ENCODE results near the gene PARD6A. TPM values are rescaled to one million over a fixed set of nuclear protein-coding genes. Genes with fewer than 3 reads are reported as not detected.
A peak's percentile ranks its signal among the peaks of the same experiment; 100 is the strongest.

Gene PARD6A
- total RNA-seq (1 to 10 TPM; 7.2 to 8.3 TPM), polyA plus RNA-seq (ENCODE audit: insufficient read length in 2 of 2) (10 to 100 TPM; 20.5 to 20.9 TPM)
- long read RNA-seq, donor 1, transcript PARD6A-202 (3 exons, 1,260 nt), result major isoform, 12 of 22 reads
- long read RNA-seq, donor 1, partial matches to known transcripts, result 8 of 22 reads
- long read RNA-seq, donor 1, other reads (novel, unspliced or antisense), result 0 of 22 reads
- long read RNA-seq, donor 2, transcript PARD6A-202 (3 exons, 1,260 nt), result major isoform, 8 of 9 reads
- long read RNA-seq, donor 2, partial matches to known transcripts, result 0 of 9 reads
- long read RNA-seq, donor 2, other reads (novel, unspliced or antisense), result 0 of 9 reads
- long read RNA-seq, donor 3, partial matches to known transcripts, result 0 of 1 reads
- long read RNA-seq, donor 3, other reads (novel, unspliced or antisense), result 0 of 1 reads
- long read RNA-seq, donor 4, partial matches to known transcripts, result 0 of 3 reads
- long read RNA-seq, donor 4, other reads (novel, unspliced or antisense), result 0 of 3 reads

- 0% methylated on average over 48 of the region's 48 CpGs for WGBS (ENCODE audit: insufficient coverage)
- Histone ChIP-seq H3K36me3 (ENCODE audit: control insufficient read depth, insufficient read depth, low read length) (peaks cover 72% of the 10 kb centered on the region), H3K27ac (ENCODE audit: low read depth, low read length) (peak within 1 kb of the TSS; percentile 97), H3K4me3 (ENCODE audit: low read depth, low read length) (peak within 1 kb of the TSS; percentile 85), H3K27me3 (ENCODE audit: control insufficient read depth, insufficient read depth, low read length) (no peaks in the 10 kb centered on the region), H3K4me1 (ENCODE audit: control insufficient read depth, insufficient read depth, low read length) (peaks cover 55% of the 10 kb centered on the region), H3K9me3 (ENCODE audit: control insufficient read depth, insufficient read depth, low read length) (no peaks in the 10 kb centered on the region)
- DNase-seq (ENCODE audit: low read depth in 4 of 6, low spot score in 6 of 6), result peak; percentile 91 to 99 (median 96)
Measured at GRCh38 chr16:67660564-67661028, at the start of gene PARD6A. TSS of gene PARD6A (plus strand) at chr16:67660960. CDS start at chr16:67661039, 79 bp downstream.

GRCh38 chr16:67613808-67614207, 47.0 kb upstream of the PARD6A start:
- no peaks in the 10 kb centered on the region for H3K27me3 ChIP-seq (ENCODE audit: control insufficient read depth, insufficient read depth, low read length)
- no peaks in the 10 kb centered on the region for H3K9me3 ChIP-seq (ENCODE audit: control insufficient read depth, insufficient read depth, low read length)
- no peaks in the 10 kb centered on the region for H3K4me1 ChIP-seq (ENCODE audit: control insufficient read depth, insufficient read depth, low read length)
- DNase-seq (ENCODE audit: low read depth in 4 of 6, low spot score in 6 of 6), result no peak
- 94% methylated on average over 6 of the region's 10 CpGs for WGBS (ENCODE audit: insufficient coverage)
- no peak overlapping the region for H3K4me3 ChIP-seq (ENCODE audit: low read depth, low read length)
- peaks cover 39% of the 10 kb centered on the region for H3K36me3 ChIP-seq (ENCODE audit: control insufficient read depth, insufficient read depth, low read length)
- H3K27ac ChIP-seq (ENCODE audit: low read depth, low read length), result no peak overlapping the region

GRCh38 chr16:67628216-67628615, 32.5 kb upstream of the PARD6A start:
- Histone ChIP-seq H3K27me3 (ENCODE audit: control insufficient read depth, insufficient read depth, low read length) (no peaks in the 10 kb centered on the region), H3K27ac (ENCODE audit: low read depth, low read length) (no peak overlapping the region), H3K9me3 (ENCODE audit: control insufficient read depth, insufficient read depth, low read length) (no peaks in the 10 kb centered on the region), H3K36me3 (ENCODE audit: control insufficient read depth, insufficient read depth, low read length) (peaks cover 78% of the 10 kb centered on the region), H3K4me1 (ENCODE audit: control insufficient read depth, insufficient read depth, low read length) (peaks cover 9% of the 10 kb centered on the region), H3K4me3 (ENCODE audit: low read depth, low read length) (no peak overlapping the region)
- DNase-seq (ENCODE audit: low read depth in 4 of 6, low spot score in 6 of 6), result no peak
- WGBS (ENCODE audit: insufficient coverage), result 97% methylated on average over 14 of the region's 14 CpGs

- Histone ChIP-seq H3K27me3 (ENCODE audit: control insufficient read depth, insufficient read depth, low read length) (no peaks in the 10 kb centered on the region), H3K36me3 (ENCODE audit: control insufficient read depth, insufficient read depth, low read length) (peaks cover 71% of the 10 kb centered on the region), H3K4me1 (ENCODE audit: control insufficient read depth, insufficient read depth, low read length) (peaks cover 9% of the 10 kb centered on the region), H3K27ac (ENCODE audit: low read depth, low read length) (peak overlapping the region; percentile 42), H3K4me3 (ENCODE audit: low read depth, low read length) (no peak overlapping the region), H3K9me3 (ENCODE audit: control insufficient read depth, insufficient read depth, low read length) (no peaks in the 10 kb centered on the region)
- 45% methylated on average over 4 of the region's 7 CpGs for WGBS (ENCODE audit: insufficient coverage)
- peak in 5 of 6 donors; percentile 12 to 80 (median 38) for DNase-seq (ENCODE audit: low read depth in 4 of 6, low spot score in 6 of 6)
Measured at GRCh38 chr16:67632415-67633172, 28.2 kb upstream of the PARD6A start.

- no peak overlapping the region for H3K4me3 ChIP-seq (ENCODE audit: low read depth, low read length)
- H3K36me3 ChIP-seq (ENCODE audit: control insufficient read depth, insufficient read depth, low read length), result peaks cover 43% of the 10 kb centered on the region
- peaks cover 8% of the 10 kb centered on the region for H3K4me1 ChIP-seq (ENCODE audit: control insufficient read depth, insufficient read depth, low read length)
- no peaks in the 10 kb centered on the region for H3K27me3 ChIP-seq (ENCODE audit: control insufficient read depth, insufficient read depth, low read length)
- no peak overlapping the region for H3K27ac ChIP-seq (ENCODE audit: low read depth, low read length)
- 93% methylated on average over 1 of the region's 8 CpGs for WGBS (ENCODE audit: insufficient coverage)
- no peak for DNase-seq (ENCODE audit: low read depth in 4 of 6, low spot score in 6 of 6)
- no peaks in the 10 kb centered on the region for H3K9me3 ChIP-seq (ENCODE audit: control insufficient read depth, insufficient read depth, low read length)
Measured at GRCh38 chr16:67636713-67637112, 24.0 kb upstream of the PARD6A start.

GRCh38 chr16:67637625-67638024, 23.1 kb upstream of the PARD6A start:
- Histone ChIP-seq H3K36me3 (ENCODE audit: control insufficient read depth, insufficient read depth, low read length) (peaks cover 38% of the 10 kb centered on the region), H3K9me3 (ENCODE audit: control insufficient read depth, insufficient read depth, low read length) (no peaks in the 10 kb centered on the region), H3K4me1 (ENCODE audit: control insufficient read depth, insufficient read depth, low read length) (peaks cover 12% of the 10 kb centered on the region), H3K27me3 (ENCODE audit: control insufficient read depth, insufficient read depth, low read length) (no peaks in the 10 kb centered on the region), H3K27ac (ENCODE audit: low read depth, low read length) (no peak overlapping the region), H3K4me3 (ENCODE audit: low read depth, low read length) (no peak overlapping the region)
- no peak for DNase-seq (ENCODE audit: low read depth in 4 of 6, low spot score in 6 of 6)
- 94% methylated on average over 8 of the region's 12 CpGs for WGBS (ENCODE audit: insufficient coverage)

- H3K27ac ChIP-seq (ENCODE audit: low read depth, low read length), result no peak overlapping the region
- H3K36me3 ChIP-seq (ENCODE audit: control insufficient read depth, insufficient read depth, low read length), result peaks cover 14% of the 10 kb centered on the region
- H3K4me3 ChIP-seq (ENCODE audit: low read depth, low read length), result no peak overlapping the region
- H3K27me3 ChIP-seq (ENCODE audit: control insufficient read depth, insufficient read depth, low read length), result peaks cover 33% of the 10 kb centered on the region
- H3K4me1 ChIP-seq (ENCODE audit: control insufficient read depth, insufficient read depth, low read length), result peaks cover 16% of the 10 kb centered on the region
- no peaks in the 10 kb centered on the region for H3K9me3 ChIP-seq (ENCODE audit: control insufficient read depth, insufficient read depth, low read length)
- 32% methylated on average over 10 of the region's 10 CpGs for WGBS (ENCODE audit: insufficient coverage)
- DNase-seq (ENCODE audit: low read depth in 4 of 6, low spot score in 6 of 6), result peak in 5 of 6 donors; percentile 46 to 94 (median 79)
Measured at GRCh38 chr16:67641779-67642708, 18.7 kb upstream of the PARD6A start.

GRCh38 chr16:67644038-67644437, 16.7 kb upstream of the PARD6A start:
- H3K27ac ChIP-seq (ENCODE audit: low read depth, low read length), result no peak overlapping the region
- 85% methylated on average over 7 of the region's 9 CpGs for WGBS (ENCODE audit: insufficient coverage)
- no peak for DNase-seq (ENCODE audit: low read depth in 4 of 6, low spot score in 6 of 6)
- H3K9me3 ChIP-seq (ENCODE audit: control insufficient read depth, insufficient read depth, low read length), result no peaks in the 10 kb centered on the region
- peaks cover 52% of the 10 kb centered on the region for H3K27me3 ChIP-seq (ENCODE audit: control insufficient read depth, insufficient read depth, low read length)
- H3K4me1 ChIP-seq (ENCODE audit: control insufficient read depth, insufficient read depth, low read length), result peaks cover 28% of the 10 kb centered on the region
- H3K4me3 ChIP-seq (ENCODE audit: low read depth, low read length), result no peak overlapping the region
- peaks cover 4% of the 10 kb centered on the region for H3K36me3 ChIP-seq (ENCODE audit: control insufficient read depth, insufficient read depth, low read length)
